Sigmoid colon (tissue), 7 donors: ENCODE data around the gene CNN2. TPM values are rescaled to one million over a fixed set of nuclear protein-coding genes. Genes with fewer than 3 reads are reported as not detected.

Experiments
- DNase-seq: peaks from one replicate; pipeline ENCODE4 v3.0.0-alpha.2; 2019
- H3K27ac ChIP-seq, 4 donors: fragments of 200-600 bp; sonication (generic); one replicate each; pipeline ENCODE4 v1.5.1; 2016 to 2019; ENCODE audit warnings: mild to moderate bottlenecking in 1 of 4
- H3K27me3 ChIP-seq, 3 donors: fragments of 200-600 bp; sonication (generic); one replicate each; pipeline ENCODE4 v1.5.1; 2019; ENCODE audit warnings: mild to moderate bottlenecking in 1 of 3
- H3K36me3 ChIP-seq, 4 donors: fragments of 200-600 bp; sonication (generic); one replicate each; pipeline ENCODE4 v1.5.1; 2016 to 2019
- H3K4me1 ChIP-seq, 4 donors: fragments of 200-600 bp; sonication (generic); one replicate each; pipeline ENCODE4 v1.5.1; 2017 to 2019
- H3K4me3 ChIP-seq, 4 donors: fragments of 200-600 bp; sonication (generic); one replicate each; pipeline ENCODE4 v1.5.1; 2017 to 2019; ENCODE audit warnings: mild to moderate bottlenecking in 2 of 4, moderate library complexity in 1 of 4
- H3K9me3 ChIP-seq, 4 donors: fragments of 200-600 bp in 3 of 4; sonication (generic) in 3 of 4; one replicate each; pipeline versions ENCODE4 v1.5.1 to v1.6.1; 2013 to 2019
- CTCF ChIP-seq, 4 experiments: fragments of 450-650 bp in 3 of 4; fragments of 200-600 bp in 1 of 4; IDR thresholded peaks; one replicate each; pipeline ENCODE4 v1.5.1; 2016 to 2019; ENCODE audit warnings: antibody characterized with exemption in 4 of 4, mild to moderate bottlenecking in 3 of 4, moderate library complexity in 2 of 4
- EP300 ChIP-seq, 4 donors: sonication (generic); formaldehyde crosslinking; IDR thresholded peaks; one replicate each; pipeline ENCODE4 v1.6.1; 2017; ENCODE audit warnings: antibody characterized with exemption in 4 of 4
- POLR2A ChIP-seq, 2 donors: fragments of 450-650 bp; IDR thresholded peaks; one replicate each; pipeline ENCODE4 v1.6.1; 2016; ENCODE audit warnings: antibody characterized with exemption in 2 of 2, mild to moderate bottlenecking in 2 of 2, moderate library complexity in 2 of 2
- POLR2AphosphoS5 ChIP-seq, 4 donors: sonication (generic); formaldehyde crosslinking; IDR thresholded peaks; one replicate each; pipeline ENCODE4 v1.6.1; 2017; ENCODE audit warnings: antibody characterized with exemption in 4 of 4
- WGBS, 2 donors: extraction: QIAGEN DNeasy Blood & Tissue Kit; methylation state at CpG; one replicate each; pipeline ENCODE4 v1.1.7; 2013; 5-methylcytosine and 5-hydroxymethylcytosine counted together
- intact Hi-C: fragments of 100-400 bp; cut with DNase I; formaldehyde crosslinking; loops from one replicate; pipeline ENCODE4 v1.15.1; 2023
- polyA plus RNA-seq, 3 donors: library from polyadenylated mRNA; stranded (reverse); fragments of 200-250 nt; gene quantifications; one replicate each; pipeline ENCODE4 v1.2.3, GENCODE V29; 2013
- total RNA-seq, 4 donors: library from RNA; depleted of rRNA; stranded (reverse); fragments of >200 nt; gene quantifications; one replicate each; pipeline ENCODE4 v1.1.0, GENCODE V29; 2016
- donor health status: healthy with polysubstance abuse.
- donor health status: Bipolar disorder and iron deficiency.
- donor health status: healthy.

The CNN2 gene
- total and polyA plus RNA-seq, 7 donors, result 25.5 to 115 (median 48.0) TPM

DNA sequence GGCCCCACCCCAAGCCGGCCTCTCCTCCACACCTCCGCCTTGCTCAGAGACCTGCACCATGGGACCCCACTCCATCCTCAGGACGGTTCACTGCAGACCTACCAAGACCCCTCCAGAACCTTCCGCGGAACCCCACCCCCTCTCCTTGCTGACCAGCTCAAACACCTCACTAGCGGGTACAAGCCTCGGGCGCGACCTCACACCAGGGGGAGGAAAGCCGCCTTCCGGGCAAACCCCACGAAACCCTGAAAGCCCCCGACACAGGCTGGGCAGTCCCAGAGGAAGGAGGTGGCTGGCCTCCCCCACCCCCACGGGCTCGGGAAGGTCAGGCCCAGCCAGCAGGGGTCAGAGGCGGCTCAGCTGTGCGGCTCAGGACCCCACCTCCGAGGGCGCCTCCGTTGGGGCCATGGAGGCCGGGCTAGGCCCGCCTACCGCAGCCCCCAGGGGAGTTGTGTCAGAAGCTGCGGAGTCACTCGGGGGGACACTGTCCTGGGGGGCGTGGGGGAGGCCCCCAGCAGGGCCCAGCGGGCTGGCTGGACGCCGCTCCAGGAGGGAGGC, 16.3 kb upstream of the CNN2 start:
- intact Hi-C loops, result no loop called here
- Histone ChIP-seq H3K4me3 (no peak overlapping the region), H3K27ac (peak overlapping the region in 3 of 4 donors; percentile 1 to 64 (median 61)), H3K27me3 (no peaks in the 10 kb centered on the region), H3K36me3 (peaks cover 35 to 55% (median 46%) of the 10 kb centered on the region in 4 donors), H3K9me3 (no peaks in the 10 kb centered on the region), H3K4me1 (peaks cover 0 to 24% (median 5%) of the 10 kb centered on the region in 4 donors)
- DNase-seq, result no peak
- 89 to 90% methylated on average over 29 of the region's 29 CpGs for WGBS, 2 donors
- no peak for TF ChIP-seq POLR2AphosphoS5 (IDR thresholded peaks at IDR 0.05)
- no peak for TF ChIP-seq CTCF (IDR thresholded peaks at IDR 0.05)
- TF ChIP-seq POLR2A (IDR thresholded peaks at IDR 0.05), result no peak
- no peak for TF ChIP-seq EP300 (IDR thresholded peaks at IDR 0.05)

DNA sequence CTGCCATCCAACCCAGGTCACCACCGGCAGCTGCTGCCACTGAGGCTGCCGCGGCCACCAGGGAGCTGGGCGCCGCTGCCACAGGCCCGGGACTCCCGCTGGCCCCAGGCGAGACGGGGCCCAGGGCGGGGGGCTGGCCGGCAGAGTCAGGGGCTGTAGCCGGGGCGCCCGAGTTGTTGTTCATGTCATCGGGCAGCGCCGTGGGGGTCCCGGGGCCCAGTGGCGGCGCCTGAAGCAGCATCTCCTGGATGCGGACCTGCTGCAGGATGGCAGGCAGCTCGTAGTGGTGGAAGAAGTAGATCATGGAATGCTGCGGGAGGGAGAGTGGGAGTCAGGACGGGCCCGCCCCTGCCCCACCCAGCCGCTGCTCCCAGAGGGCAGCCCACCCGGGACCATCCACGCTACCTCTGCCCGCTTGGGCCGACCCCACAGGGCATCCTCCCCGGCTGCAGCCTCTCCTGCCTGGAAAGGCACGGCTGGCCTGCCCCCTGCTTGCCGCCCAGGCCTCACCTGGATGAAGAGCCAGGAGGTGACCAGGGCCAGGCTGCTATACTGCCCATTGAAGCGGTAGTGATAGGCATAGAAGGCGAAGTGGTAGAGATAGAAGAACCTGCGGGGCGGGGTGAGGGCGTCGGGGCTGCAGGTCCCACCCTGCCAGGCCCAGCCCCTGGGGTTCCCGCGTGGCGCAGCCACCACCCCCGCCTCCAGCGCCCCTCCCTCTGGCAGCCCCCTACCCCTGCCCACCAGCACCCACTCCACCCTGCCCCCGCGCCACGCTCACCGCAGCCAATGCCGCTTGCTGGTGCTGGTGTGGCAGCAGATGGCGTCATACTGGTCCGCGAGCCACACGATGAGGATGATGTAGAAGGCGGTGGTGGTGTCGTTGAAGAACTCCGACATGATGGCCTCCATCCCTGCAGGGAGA, 15.6 kb upstream of the CNN2 start:
- WGBS, 2 donors, result 91 to 95% methylated on average over 56 of the region's 56 CpGs
- Histone ChIP-seq H3K4me3 (no peak overlapping the region), H3K27ac (peak overlapping the region in 2 of 4 donors; percentile 61 to 64), H3K36me3 (peaks cover 35 to 55% (median 46%) of the 10 kb centered on the region in 4 donors), H3K9me3 (no peaks in the 10 kb centered on the region), H3K4me1 (peaks cover 0 to 32% (median 12%) of the 10 kb centered on the region in 4 donors), H3K27me3 (no peaks in the 10 kb centered on the region)
- DNase-seq, result no peak
- intact Hi-C loops, result no loop called here
- TF ChIP-seq CTCF (IDR thresholded peaks at IDR 0.05) (no peak), EP300 (IDR thresholded peaks at IDR 0.05) (no peak), POLR2A (IDR thresholded peaks at IDR 0.05) (no peak), POLR2AphosphoS5 (IDR thresholded peaks at IDR 0.05) (no peak)

DNA sequence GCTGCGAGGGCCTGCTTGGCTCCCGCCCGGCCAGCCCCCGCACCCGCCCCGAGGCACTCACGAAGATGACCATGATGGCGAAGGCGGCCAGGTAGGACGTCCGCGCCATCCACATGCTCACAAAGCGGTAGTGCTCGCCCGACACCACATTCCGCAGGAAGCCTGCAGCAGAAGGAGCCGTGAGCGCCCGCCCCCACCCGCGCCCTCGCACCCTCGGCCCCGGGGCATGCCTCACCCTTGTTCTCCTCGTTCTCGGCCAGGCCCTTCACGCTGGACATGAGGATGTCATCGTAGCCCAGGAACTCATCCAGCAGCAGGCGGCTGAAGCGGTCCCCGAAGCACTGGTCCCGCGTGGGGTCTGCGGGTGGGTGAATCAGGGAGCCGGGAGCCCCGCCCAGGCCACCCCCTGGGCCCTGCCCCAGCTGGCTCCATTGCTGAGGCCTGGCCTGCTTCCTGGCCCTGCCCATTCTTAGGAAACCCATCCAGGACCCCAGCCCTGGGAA, 14.5 kb upstream of the CNN2 start:
- 95 to 97% methylated on average over 36 of the region's 36 CpGs for WGBS, 2 donors
- Histone ChIP-seq H3K27ac (no peak overlapping the region), H3K27me3 (no peaks in the 10 kb centered on the region), H3K4me1 (peaks cover 0 to 42% (median 23%) of the 10 kb centered on the region in 4 donors), H3K36me3 (peaks cover 35 to 55% (median 46%) of the 10 kb centered on the region in 4 donors), H3K4me3 (no peak overlapping the region), H3K9me3 (no peaks in the 10 kb centered on the region)
- TF ChIP-seq CTCF (IDR thresholded peaks at IDR 0.05), result no peak
- TF ChIP-seq EP300 (IDR thresholded peaks at IDR 0.05), result no peak
- no peak for TF ChIP-seq POLR2AphosphoS5 (IDR thresholded peaks at IDR 0.05)
- no peak for TF ChIP-seq POLR2A (IDR thresholded peaks at IDR 0.05)
- intact Hi-C loops, result no loop called here
- no peak for DNase-seq

- TF ChIP-seq EP300 (IDR thresholded peaks at IDR 0.05) (no peak), POLR2AphosphoS5 (IDR thresholded peaks at IDR 0.05) (no peak), POLR2A (IDR thresholded peaks at IDR 0.05) (no peak), CTCF (IDR thresholded peaks at IDR 0.05) (no peak)
- Histone ChIP-seq H3K27ac (no peak overlapping the region), H3K9me3 (no peaks in the 10 kb centered on the region), H3K4me1 (peaks cover 0 to 47% (median 27%) of the 10 kb centered on the region in 4 donors), H3K27me3 (no peaks in the 10 kb centered on the region), H3K36me3 (peaks cover 35 to 55% (median 46%) of the 10 kb centered on the region in 4 donors), H3K4me3 (no peak overlapping the region)
- intact Hi-C loops, result no loop called here
- no peak for DNase-seq
- WGBS, 2 donors, result 90 to 95% methylated on average over 18 of the region's 18 CpGs
Measured at GRCh38 chr19:1012334-1012733, 14.1 kb upstream of the CNN2 start.
